Measurements from ENCODE around the gene IGFBP2.

The IGFBP2 gene

GRCh38 chr2:216644842-216645635 lies 11.8 kb downstream of the IGFBP2 start:
- no peak for DNase-seq

- DNase-seq, result no peak
Observed at GRCh38 chr2:216645636-216645950, 12.4 kb downstream of the IGFBP2 start.

GRCh38 chr2:216646116-216646515 lies 12.9 kb downstream of the IGFBP2 start:
- DNase-seq, result no peak

GRCh38 chr2:216648105-216648504 lies 14.9 kb downstream of the IGFBP2 start:
- DNase-seq, result no peak

GRCh38 chr2:216649574-216649973 lies 16.4 kb downstream of the IGFBP2 start:
- no peak for DNase-seq

- DNase-seq, result no peak
Observed at GRCh38 chr2:216650626-216651257, 17.5 kb downstream of the IGFBP2 start.

GRCh38 chr2:216651351-216651881 lies 18.2 kb downstream of the IGFBP2 start:
- DNase-seq, result no peak

GRCh38 chr2:216652566-216652965 lies 19.3 kb downstream of the IGFBP2 start:
- no peak for DNase-seq

GRCh38 chr2:216653093-216653799 lies 20.0 kb downstream of the IGFBP2 start:
- DNase-seq, result no peak

- no peak for DNase-seq
Observed at GRCh38 chr2:216653931-216654365, 20.7 kb downstream of the IGFBP2 start.

GRCh38 chr2:216654528-216655052 lies 21.4 kb downstream of the IGFBP2 start:
- DNase-seq, result no peak

- no peak for DNase-seq
Observed at GRCh38 chr2:216657086-216657855, 24.1 kb downstream of the IGFBP2 start.

- no peak for DNase-seq
Observed at GRCh38 chr2:216657980-216658379, 24.8 kb downstream of the IGFBP2 start.

GRCh38 chr2:216658757-216659156 lies 25.5 kb downstream of the IGFBP2 start:
- DNase-seq, result no peak

- no peak for DNase-seq
Observed at GRCh38 chr2:216659276-216659675, 26.1 kb downstream of the IGFBP2 start.

GRCh38 chr2:216660496-216660895 lies 27.3 kb downstream of the IGFBP2 start:
- DNase-seq, result no peak

GRCh38 chr2:216661051-216661450 lies 27.8 kb downstream of the IGFBP2 start:
- no peak for DNase-seq

- DNase-seq, result no peak
Observed at GRCh38 chr2:216661639-216662375, 28.6 kb downstream of the IGFBP2 start.

GRCh38 chr2:216663106-216663505 lies 29.9 kb downstream of the IGFBP2 start:
- no peak for DNase-seq

- DNase-seq, result no peak
Observed at GRCh38 chr2:216663846-216664245, 30.6 kb downstream of the IGFBP2 start.

GRCh38 chr2:216664593-216665034 lies 31.4 kb downstream of the IGFBP2 start:
- DNase-seq, result no peak

- DNase-seq, result no peak
Observed at GRCh38 chr2:216665242-216665641, 32.0 kb downstream of the IGFBP2 start.

All from CD4-positive, alpha-beta T cell treated with Interleukin-17A for 1 hour (primary cell).